GM20000 (cell line): ENCODE data around the gene TBC1D4.

Experiments used
- DNase-seq: peaks from one replicate; pipeline ENCODE4 v3.0.0; 2012; ENCODE audit warnings: low spot score
- CTCF ChIP-seq: IDR thresholded peaks from 2 replicates; pipeline ENCODE4 v1.5.1; 2012; ENCODE audit warnings: mild to moderate bottlenecking, control low read depth; ENCODE audit errors: extremely low read depth, missing control alignments

TBC1D4 gene

GRCh38 chr13:75473468-75473867 is 8.5 kb downstream of the TBC1D4 start:
- no peak for DNase-seq
- no peak for TF ChIP-seq CTCF

GRCh38 chr13:75470676-75471075 is 11.3 kb downstream of the TBC1D4 start:
- TF ChIP-seq CTCF: no peak

GRCh38 chr13:75469047-75469446 is 12.9 kb downstream of the TBC1D4 start:
- DNase-seq: no peak

More at GRCh38 chr13:75470676-75471075, 11.3 kb downstream of the TBC1D4 start:
- DNase-seq: no peak

GRCh38 chr13:75468602-75469001 is 13.4 kb downstream of the TBC1D4 start:
- TF ChIP-seq CTCF: no peak
- DNase-seq: no peak

More at GRCh38 chr13:75469047-75469446, 12.9 kb downstream of the TBC1D4 start:
- no peak for TF ChIP-seq CTCF

- no peak for TF ChIP-seq CTCF
- no peak for DNase-seq
These were observed 13.9 kb downstream of the TBC1D4 start for GRCh38 chr13:75468098-75468497.

GRCh38 chr13:75467040-75467728 is 14.8 kb downstream of the TBC1D4 start:
- DNase-seq: no peak
- TF ChIP-seq CTCF: no peak

GRCh38 chr13:75465236-75465635 is 16.7 kb downstream of the TBC1D4 start:
- DNase-seq: no peak
- TF ChIP-seq CTCF: no peak
